ENCODE measurements around the gene BDH1. TPM values are rescaled to one million over a fixed set of nuclear protein-coding genes. Genes with fewer than 3 reads are reported as not detected.
"Not testable (repeated sequence)": the region's sequence is repeated elsewhere in the genome, so short reads cannot be mapped to it uniquely, and the experiment has no call there.

The BDH1 gene
- total and polyA plus RNA-seq, 8 donors: 15.5 to 22.0 (median 19.3) TPM

GRCh38 chr3:197567904-197568681 lies 12.3 kb upstream of the BDH1 start:
- no peaks in the 10 kb centered on the region for H3K36me3 ChIP-seq
- ATAC-seq: peak; percentile 51
- no peak overlapping the region for H3K4me3 ChIP-seq
- no peaks in the 10 kb centered on the region for H3K27me3 ChIP-seq
- intact Hi-C loops (cut with DNase I): no loop called here
- DNase-seq: no peak
- H3K27ac ChIP-seq: no peak overlapping the region
- TF ChIP-seq CTCF (IDR thresholded peaks at IDR 0.05): no peak
- peaks cover 0 to 21% of the 10 kb centered on the region in 2 donors for H3K9me3 ChIP-seq
- H3K4me1 ChIP-seq: no peaks in the 10 kb centered on the region

- H3K27ac ChIP-seq; DNase-seq; H3K36me3 ChIP-seq; H3K27me3 ChIP-seq; intact Hi-C loops (cut with DNase I); H3K4me1 ChIP-seq; ATAC-seq; H3K4me3 ChIP-seq: not testable (repeated sequence)
- peaks cover 0 to 21% of the 10 kb centered on the region in 2 donors for H3K9me3 ChIP-seq
Observed at GRCh38 chr3:197566155-197566554, 10.4 kb upstream of the BDH1 start.

- intact Hi-C loops (cut with DNase I): no loop called here
- DNase-seq: no peak
Observed at GRCh38 chr3:197564097-197564843, 8.5 kb upstream of the BDH1 start.

GRCh38 chr3:197562398-197563251 lies 6.9 kb upstream of the BDH1 start:
- H3K27ac ChIP-seq: no peak overlapping the region
- H3K9me3 ChIP-seq: peaks cover 0 to 21% of the 10 kb centered on the region in 2 donors
- no peak for DNase-seq
- intact Hi-C loops (cut with DNase I): no loop called here
- H3K4me1 ChIP-seq: no peaks in the 10 kb centered on the region
- ATAC-seq: no peak
- H3K36me3 ChIP-seq: no peaks in the 10 kb centered on the region
- no peak overlapping the region for H3K4me3 ChIP-seq
- H3K27me3 ChIP-seq: peaks cover 0 to 19% of the 10 kb centered on the region in 2 donors
- TF ChIP-seq CTCF (IDR thresholded peaks at IDR 0.05): no peak

More at GRCh38 chr3:197564097-197564843, 8.5 kb upstream of the BDH1 start:
- H3K4me3 ChIP-seq: no peak overlapping the region
- H3K27me3 ChIP-seq: peaks cover 0 to 6% of the 10 kb centered on the region in 2 donors
- H3K36me3 ChIP-seq: no peaks in the 10 kb centered on the region
- peaks cover 0 to 21% of the 10 kb centered on the region in 2 donors for H3K9me3 ChIP-seq
- TF ChIP-seq CTCF (IDR thresholded peaks at IDR 0.05): no peak
- H3K27ac ChIP-seq: no peak overlapping the region
- H3K4me1 ChIP-seq: no peaks in the 10 kb centered on the region
- ATAC-seq: no peak

- TF ChIP-seq CTCF (IDR thresholded peaks at IDR 0.05): no peak
- no peaks in the 10 kb centered on the region for H3K4me1 ChIP-seq
- no peak for DNase-seq
- no peak overlapping the region for H3K4me3 ChIP-seq
- intact Hi-C loops (cut with DNase I): no loop called here
- no peak overlapping the region for H3K27ac ChIP-seq
- H3K36me3 ChIP-seq: no peaks in the 10 kb centered on the region
- H3K9me3 ChIP-seq: peaks cover 0 to 21% of the 10 kb centered on the region in 2 donors
- peaks cover 0 to 25% of the 10 kb centered on the region in 2 donors for H3K27me3 ChIP-seq
- no peak for ATAC-seq
Observed at GRCh38 chr3:197561926-197562325, 6.2 kb upstream of the BDH1 start.
